ENCODE measurements around the gene SLC4A5. TPM values are rescaled to one million over a fixed set of nuclear protein-coding genes. Genes with fewer than 3 reads are reported as not detected.

The SLC4A5 gene
- total RNA-seq, 4 donors from 2014 or later, result 0.62 to 2.3 (median 1.2) TPM

GRCh38 chr2:74368499-74368898, 25.3 kb upstream of the SLC4A5 start:
- Histone ChIP-seq H3K4me1 (peaks cover 0 to 10% (median 4%) of the 10 kb centered on the region in 3 donors), H3K4me3 (no peak overlapping the region), H3K36me3 (peaks cover 55 to 83% (median 78%) of the 10 kb centered on the region in 3 donors), H3K9me3 (no peaks in the 10 kb centered on the region), H3K27ac (no peak overlapping the region), H3K27me3 (no peaks in the 10 kb centered on the region)
- no peak for TF ChIP-seq POLR2A (IDR thresholded peaks at IDR 0.05)
- TF ChIP-seq, protein P1, sequence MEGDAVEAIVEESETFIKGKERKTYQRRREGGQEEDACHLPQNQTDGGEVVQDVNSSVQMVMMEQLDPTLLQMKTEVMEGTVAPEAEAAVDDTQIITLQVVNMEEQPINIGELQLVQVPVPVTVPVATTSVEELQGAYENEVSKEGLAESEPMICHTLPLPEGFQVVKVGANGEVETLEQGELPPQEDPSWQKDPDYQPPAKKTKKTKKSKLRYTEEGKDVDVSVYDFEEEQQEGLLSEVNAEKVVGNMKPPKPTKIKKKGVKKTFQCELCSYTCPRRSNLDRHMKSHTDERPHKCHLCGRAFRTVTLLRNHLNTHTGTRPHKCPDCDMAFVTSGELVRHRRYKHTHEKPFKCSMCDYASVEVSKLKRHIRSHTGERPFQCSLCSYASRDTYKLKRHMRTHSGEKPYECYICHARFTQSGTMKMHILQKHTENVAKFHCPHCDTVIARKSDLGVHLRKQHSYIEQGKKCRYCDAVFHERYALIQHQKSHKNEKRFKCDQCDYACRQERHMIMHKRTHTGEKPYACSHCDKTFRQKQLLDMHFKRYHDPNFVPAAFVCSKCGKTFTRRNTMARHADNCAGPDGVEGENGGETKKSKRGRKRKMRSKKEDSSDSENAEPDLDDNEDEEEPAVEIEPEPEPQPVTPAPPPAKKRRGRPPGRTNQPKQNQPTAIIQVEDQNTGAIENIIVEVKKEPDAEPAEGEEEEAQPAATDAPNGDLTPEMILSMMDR (IDR thresholded peaks at IDR 0.05), result no peak
- intact Hi-C loops (cut with DNase I), result no loop called here
- no peak for DNase-seq
- 77 to 92% methylated on average over 4 to 5 of the region's 5 CpGs for WGBS, 2 donors

- TF ChIP-seq, protein P1 (IDR thresholded peaks at IDR 0.05), result no peak
- no peak for TF ChIP-seq POLR2A (IDR thresholded peaks at IDR 0.05)
- DNase-seq, result no peak
- no peak overlapping the region for H3K4me3 ChIP-seq
- peaks cover 0 to 3% (median 0%) of the 10 kb centered on the region in 3 donors for H3K4me1 ChIP-seq
- intact Hi-C loops (cut with DNase I), result no loop called here
- WGBS, 2 donors, result 99 to 100% methylated on average over 1 to 7 of the region's 7 CpGs
- no peak overlapping the region for H3K27ac ChIP-seq
- H3K36me3 ChIP-seq, result peaks cover 63 to 90% (median 85%) of the 10 kb centered on the region in 3 donors
- H3K9me3 ChIP-seq, result no peaks in the 10 kb centered on the region
- H3K27me3 ChIP-seq, result no peaks in the 10 kb centered on the region
Measured at GRCh38 chr2:74367789-74368188, 24.6 kb upstream of the SLC4A5 start.

GRCh38 chr2:74366036-74366435, 22.8 kb upstream of the SLC4A5 start:
- H3K27ac ChIP-seq, result no peak overlapping the region
- peaks cover 73 to 100% (median 96%) of the 10 kb centered on the region in 3 donors for H3K36me3 ChIP-seq
- intact Hi-C loops (cut with DNase I), result no loop called here

DNA sequence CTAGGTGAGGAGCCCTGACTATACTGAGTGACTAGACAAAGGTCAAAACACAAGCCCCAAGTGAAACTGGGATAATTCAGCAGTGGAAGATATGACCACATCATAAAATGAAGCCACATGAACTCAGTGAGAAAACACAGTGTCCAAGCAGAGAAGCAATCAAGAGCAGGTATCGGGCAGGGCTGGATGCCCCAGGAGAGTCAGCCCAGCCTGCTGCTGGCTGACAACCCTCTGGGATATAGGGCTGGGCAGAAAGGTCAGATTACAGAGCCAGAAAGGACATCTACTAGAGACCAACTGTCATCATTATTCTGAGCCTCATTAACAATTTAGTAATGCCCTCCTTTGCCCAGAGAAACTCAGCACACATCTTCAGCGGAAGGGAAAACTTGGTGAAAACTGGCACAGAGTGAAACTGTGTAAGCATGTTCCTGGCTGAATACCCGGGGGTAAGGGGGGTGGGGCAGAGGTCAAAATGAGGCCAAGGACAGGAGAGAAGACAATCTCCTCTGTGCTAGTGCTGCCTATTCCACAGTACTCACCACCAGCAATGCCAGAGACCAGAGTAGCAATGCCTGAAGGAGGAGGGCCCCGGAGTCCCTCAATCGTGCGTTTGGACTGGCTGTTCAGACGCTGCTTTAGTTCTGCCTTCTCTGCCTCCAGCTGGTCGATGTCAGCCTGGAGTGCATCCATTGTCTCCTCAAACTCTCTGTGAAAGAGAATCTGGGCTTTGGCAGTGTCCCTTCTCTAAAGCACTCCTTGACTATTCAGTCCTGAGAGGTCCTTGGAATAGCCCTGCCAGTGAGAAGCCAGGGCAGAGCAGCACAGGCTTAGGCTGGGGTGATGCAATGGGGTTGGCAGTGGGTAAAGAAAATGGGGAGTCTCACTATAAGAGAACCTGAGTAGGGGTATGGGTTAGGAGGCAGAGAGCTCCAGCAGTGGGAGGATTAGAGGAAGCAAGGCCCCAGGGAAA, 21.6 kb upstream of the SLC4A5 start:
- WGBS, 2 donors, result 70 to 76% methylated on average over 7 of the region's 8 CpGs
- DNase-seq, result no peak
- Histone ChIP-seq H3K36me3 (peaks cover 78 to 100% (median 90%) of the 10 kb centered on the region in 3 donors), H3K27ac (no peak overlapping the region), H3K4me3 (no peak overlapping the region), H3K4me1 (no peaks in the 10 kb centered on the region), H3K9me3 (no peaks in the 10 kb centered on the region), H3K27me3 (no peaks in the 10 kb centered on the region)
- no peak for TF ChIP-seq POLR2A (IDR thresholded peaks at IDR 0.05)
- TF ChIP-seq, protein P1 (IDR thresholded peaks at IDR 0.05), result no peak
- intact Hi-C loops (cut with DNase I), result no loop called here

More at GRCh38 chr2:74366036-74366435, 22.8 kb upstream of the SLC4A5 start:
- H3K4me1 ChIP-seq, result no peaks in the 10 kb centered on the region
- no peak for DNase-seq
- no peak overlapping the region for H3K4me3 ChIP-seq
- H3K27me3 ChIP-seq, result no peaks in the 10 kb centered on the region
- no peak for TF ChIP-seq POLR2A (IDR thresholded peaks at IDR 0.05)
- TF ChIP-seq, protein P1 (IDR thresholded peaks at IDR 0.05), result no peak
- WGBS, 2 donors, result 86 to 93% methylated on average over 1 to 2 of the region's 3 CpGs
- H3K9me3 ChIP-seq, result no peaks in the 10 kb centered on the region

DNA sequence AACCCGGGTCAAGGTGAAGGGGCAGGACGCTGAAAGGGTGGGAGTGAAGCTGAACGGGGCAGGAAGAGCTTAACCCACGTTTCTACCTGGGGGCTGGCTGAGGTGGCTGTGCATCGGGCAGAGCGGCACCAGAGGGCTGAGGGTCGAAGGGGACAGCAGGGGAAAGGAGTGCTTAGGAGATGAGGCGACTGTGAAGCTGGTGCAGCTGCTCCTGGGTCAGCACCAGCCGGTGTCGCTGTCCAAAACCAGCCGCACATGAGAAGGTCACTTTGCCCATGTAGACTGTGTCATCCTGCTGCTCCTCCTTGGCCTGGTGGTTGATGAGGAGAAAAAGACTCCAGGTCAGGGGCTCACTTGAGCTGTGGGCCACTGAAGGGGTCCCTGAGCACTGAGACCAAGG, 18.1 kb upstream of the SLC4A5 start:
- H3K4me3 ChIP-seq, result no peak overlapping the region
- intact Hi-C loops (cut with DNase I), result no loop called here
- H3K36me3 ChIP-seq, result peaks cover 51 to 100% (median 57%) of the 10 kb centered on the region in 3 donors
- H3K9me3 ChIP-seq, result no peaks in the 10 kb centered on the region
- no peaks in the 10 kb centered on the region for H3K4me1 ChIP-seq
- H3K27ac ChIP-seq, result no peak overlapping the region
- no peak for DNase-seq
- 86 to 93% methylated on average over 11 of the region's 11 CpGs for WGBS, 2 donors
- TF ChIP-seq POLR2A (IDR thresholded peaks at IDR 0.05), result no peak
- TF ChIP-seq, protein P1 (IDR thresholded peaks at IDR 0.05), result no peak
- no peaks in the 10 kb centered on the region for H3K27me3 ChIP-seq

Data from esophagus squamous epithelium (tissue), 5 donors.